ENCODE results near the gene SUMO2. TPM values are rescaled to one million over a fixed set of nuclear protein-coding genes. Genes with fewer than 3 reads are reported as not detected.
"Not testable (repeated sequence)": the region's sequence is repeated elsewhere in the genome, so short reads cannot be mapped to it uniquely, and the experiment has no call there.

Gene SUMO2
- polyA plus RNA-seq, 3 donors: 609 to 769 (median 709) TPM

DNA sequence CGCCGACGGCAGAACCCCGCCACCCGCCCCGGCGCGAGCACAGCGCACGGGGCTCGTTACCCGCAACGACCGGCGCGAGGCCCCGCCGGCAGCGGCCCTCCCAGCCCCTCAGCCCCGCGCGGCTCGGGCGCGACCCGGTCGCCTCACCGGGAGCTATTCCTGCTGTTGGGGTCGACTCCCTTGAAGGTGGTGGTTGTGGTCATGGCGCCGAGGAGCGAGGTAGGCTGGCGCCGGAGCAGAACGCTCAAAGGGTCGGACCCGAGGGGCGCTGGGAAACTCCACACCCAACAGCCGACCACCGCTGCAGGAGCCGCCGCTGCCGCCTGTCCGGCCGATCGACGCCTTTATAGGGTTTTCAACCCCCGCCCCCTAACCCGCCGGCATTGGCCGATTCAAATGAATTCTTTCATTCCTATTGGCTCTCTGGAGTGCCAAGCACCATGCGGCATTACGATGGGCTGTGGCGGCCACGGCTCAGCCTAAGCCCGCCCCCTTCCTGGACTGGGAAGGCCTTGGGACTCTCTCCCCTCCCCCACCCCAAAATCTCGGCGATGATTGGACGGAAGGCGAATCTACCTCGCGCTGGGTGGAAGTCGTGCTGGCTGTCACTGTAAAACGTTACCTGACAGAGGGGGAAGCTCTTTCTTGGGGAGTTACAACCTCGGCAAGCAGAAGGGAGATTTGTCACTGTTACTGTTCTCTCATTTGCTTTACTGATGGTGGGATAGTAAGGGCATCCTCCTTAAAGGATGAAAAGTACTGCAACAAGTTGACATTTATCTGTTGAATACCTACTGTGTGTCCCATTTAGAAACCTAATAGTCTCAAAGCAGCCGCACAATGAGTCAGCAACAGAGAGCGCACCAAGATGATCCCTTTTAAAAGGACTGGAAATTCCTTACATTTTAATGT, 28.3 kb downstream of the SUMO2 start, which contains the start of gene JPT1:
Gene JPT1, minus strand, starts transcription at position 318 of the 912 bp plus-strand sequence. Its CDS starts 115 bp downstream, at position 203.
- peak; percentile 92 to 99 (median 98) for DNase-seq (ENCODE audit: extremely low read depth in 1 of 11, low read depth in 9 of 11, low spot score in 4 of 11)

DNA sequence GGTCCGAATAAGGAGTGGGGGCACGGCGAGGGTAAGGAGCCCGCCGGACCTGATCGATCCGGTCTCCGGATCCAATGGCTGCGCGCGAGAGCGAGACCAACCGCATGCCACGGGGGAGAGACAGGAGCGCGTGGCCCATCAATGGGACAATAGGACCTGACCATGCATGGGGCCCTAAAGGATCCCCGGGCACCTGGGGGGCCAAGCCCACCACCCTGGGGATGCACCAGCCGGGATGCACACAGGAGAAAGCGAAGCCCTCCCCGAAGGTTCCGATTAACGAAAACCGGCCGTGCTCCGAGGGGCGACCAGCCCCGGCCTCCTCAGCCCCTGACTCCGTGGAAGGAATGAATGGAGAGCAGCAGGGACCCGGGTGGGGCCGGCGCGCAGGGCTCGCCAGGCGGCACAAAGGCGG, 29.0 kb downstream of the SUMO2 start:
- DNase-seq (ENCODE audit: extremely low read depth in 1 of 11, low read depth in 9 of 11, low spot score in 4 of 11): peak in 2 of 11 donors; percentile 22 to 38

DNA sequence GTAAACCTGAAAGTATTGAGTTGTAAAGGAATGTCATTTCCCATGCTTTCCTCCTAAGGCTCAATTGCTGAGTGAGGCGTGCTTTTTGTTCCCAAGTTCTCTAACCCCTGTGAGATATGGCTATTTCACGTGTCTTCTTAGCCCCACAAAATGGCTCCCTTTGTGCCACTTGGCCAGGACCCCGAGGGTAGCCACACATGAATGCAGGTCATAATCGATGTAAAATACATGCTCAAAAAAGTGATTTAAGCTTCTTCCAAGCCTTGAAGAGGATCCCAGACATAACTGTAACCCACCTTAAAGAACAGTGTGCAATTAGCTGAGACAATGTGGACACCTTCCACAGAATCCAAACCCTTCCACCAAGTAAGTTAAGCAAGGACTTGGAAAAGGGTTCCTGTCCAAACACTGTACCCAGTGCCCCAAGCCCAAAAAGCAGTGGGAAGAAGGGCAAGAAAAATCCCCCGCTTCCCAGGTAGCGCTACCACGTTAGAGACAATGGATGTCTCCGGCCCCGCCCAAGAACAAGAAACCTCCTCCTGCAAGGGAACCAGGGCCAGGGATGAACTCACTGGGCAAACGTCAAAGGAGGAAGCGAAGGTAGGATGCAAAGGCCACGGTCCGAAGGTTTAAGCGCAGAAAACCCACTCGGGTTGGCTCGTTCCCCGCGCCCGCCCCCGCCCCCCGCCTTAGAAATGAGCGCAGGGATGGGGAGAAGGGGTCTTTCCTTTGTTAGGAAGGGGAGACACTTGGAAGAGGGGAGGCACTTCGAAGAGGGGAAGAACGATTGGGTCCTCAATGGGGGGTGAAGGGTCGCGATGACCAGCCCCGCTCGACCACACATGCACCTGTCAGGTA, 29.6 kb downstream of the SUMO2 start:
- peak in 4 of 11 donors; percentile 17 to 44 (median 38) for DNase-seq (ENCODE audit: extremely low read depth in 1 of 11, low read depth in 9 of 11, low spot score in 4 of 11)

DNA sequence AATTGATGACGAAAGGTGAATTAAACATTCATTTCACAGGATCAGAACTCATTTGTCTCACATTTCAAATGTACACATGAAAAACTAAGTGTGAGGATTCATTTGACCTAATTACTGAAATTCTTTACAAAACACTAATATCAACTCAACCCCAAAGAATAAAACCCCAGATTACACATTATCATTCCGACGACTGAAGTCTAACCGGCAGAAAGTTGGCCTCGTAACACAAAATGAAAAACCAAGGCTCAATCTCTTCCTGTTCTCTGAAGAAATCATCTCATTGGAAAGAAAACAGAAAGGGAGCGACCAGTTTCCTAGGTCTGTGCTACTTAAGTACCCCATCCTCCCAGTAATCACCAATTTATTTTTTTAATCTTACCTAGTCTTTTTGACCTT, 30.2 kb downstream of the SUMO2 start:
- no peak for DNase-seq (ENCODE audit: extremely low read depth in 1 of 11, low read depth in 9 of 11, low spot score in 4 of 11)

DNA sequence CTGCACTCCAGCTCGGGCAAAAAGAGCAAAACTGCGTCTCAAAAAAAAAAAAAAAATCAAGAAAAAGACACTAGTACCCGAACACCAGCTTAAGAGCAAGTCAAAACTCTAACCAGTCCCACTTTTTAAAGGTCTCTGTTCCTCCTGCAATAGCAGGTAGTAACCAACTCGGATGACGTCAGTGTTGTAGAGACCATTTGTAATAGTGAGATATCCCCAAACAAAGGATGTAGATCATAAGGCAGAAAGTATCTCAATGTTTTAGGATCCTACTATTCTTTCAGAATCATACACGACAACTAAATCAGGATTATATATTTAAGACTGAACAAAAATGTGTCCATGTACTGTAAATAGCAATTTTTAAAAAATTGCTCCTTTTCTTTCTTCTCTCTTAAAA, 30.8 kb downstream of the SUMO2 start:
- DNase-seq (ENCODE audit: extremely low read depth in 1 of 11, low read depth in 9 of 11, low spot score in 4 of 11): no peak

DNA sequence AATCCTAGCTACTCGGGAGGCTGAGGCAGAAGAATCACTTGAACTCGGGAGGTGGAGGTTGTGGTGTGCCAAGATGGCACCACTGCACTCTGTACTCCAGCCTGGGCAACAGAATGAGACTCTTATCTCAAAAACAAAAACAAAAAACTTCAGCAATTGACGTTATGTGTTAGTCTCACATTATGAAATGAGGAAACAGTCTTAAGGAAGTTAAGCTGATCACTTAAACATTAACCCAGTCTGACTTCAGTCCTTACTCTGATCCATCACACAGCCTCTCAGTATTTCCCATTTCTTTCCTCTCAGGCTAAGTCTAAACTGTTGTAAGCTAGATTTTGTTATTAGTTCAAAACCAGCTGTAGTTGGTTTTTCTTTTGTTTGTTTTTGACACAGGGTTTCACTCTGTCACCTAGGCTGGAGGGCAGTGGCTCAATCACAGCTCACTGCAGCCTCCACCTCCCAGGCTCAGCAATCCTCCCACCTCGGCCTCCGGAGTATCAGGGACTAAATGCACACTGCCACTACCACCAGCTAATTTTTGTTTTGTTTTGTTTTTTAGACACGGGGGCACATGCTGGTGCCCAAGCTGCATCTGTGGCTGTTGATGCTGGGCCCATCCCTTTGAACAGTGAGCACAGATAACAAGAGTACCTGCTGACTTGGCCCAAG, 34.7 kb downstream of the SUMO2 start:
- no peak for DNase-seq (ENCODE audit: extremely low read depth in 1 of 11, low read depth in 9 of 11, low spot score in 4 of 11)

DNA sequence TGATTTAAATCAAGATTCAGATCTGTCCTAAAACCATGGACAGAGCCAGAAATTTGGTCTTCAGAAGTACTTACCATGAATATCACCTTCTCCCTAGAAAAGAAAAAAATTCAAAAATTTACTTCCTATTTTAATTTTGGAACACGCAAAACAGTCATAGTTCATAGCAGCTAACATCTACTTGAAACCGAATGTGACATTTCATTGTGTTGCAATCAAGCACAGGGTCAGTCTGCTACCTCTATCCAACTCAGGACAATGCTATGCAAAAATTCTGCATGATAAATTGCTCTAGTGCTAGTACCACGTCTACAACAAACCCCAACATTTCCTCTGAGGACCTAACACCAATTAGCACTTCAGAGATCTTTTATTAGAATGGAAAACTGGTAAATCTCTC, 36.2 kb downstream of the SUMO2 start:
- DNase-seq (ENCODE audit: extremely low read depth in 1 of 11, low read depth in 9 of 11, low spot score in 4 of 11): no peak

DNA sequence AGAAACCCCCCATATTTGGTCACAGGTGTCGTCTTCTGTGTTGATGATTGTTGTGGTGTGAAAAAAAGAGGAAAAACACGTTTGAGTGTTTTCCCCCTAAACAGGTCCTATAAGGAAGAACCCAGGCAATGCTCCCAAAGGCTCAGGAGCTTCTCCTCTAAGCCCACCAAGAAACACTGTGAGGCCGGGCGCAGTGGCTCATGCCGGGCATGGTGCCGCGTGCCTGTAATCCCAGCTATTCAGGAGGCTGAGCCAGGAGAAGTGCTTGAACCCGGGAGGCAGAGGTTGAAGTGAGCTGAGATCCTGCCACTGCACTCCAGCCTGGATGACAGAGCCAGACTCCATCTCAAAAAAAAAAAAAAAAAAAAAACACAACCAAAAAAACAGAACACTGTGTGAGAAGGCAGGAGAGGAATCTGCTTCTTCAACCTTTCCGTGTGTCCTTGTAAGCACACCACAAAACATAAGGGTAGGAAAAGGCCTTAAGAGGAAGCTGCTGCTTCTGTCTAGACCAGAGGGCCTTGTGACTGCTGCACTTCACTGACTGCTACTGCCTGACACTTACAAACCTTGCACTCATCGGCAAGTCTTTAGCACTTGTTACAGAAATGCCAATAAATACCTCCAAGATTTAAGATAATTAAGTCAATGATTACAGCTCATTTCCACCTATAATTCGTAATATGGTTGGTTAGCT, 37.8 kb downstream of the SUMO2 start:
- DNase-seq (ENCODE audit: extremely low read depth in 1 of 11, low read depth in 9 of 11, low spot score in 4 of 11): no peak

DNA sequence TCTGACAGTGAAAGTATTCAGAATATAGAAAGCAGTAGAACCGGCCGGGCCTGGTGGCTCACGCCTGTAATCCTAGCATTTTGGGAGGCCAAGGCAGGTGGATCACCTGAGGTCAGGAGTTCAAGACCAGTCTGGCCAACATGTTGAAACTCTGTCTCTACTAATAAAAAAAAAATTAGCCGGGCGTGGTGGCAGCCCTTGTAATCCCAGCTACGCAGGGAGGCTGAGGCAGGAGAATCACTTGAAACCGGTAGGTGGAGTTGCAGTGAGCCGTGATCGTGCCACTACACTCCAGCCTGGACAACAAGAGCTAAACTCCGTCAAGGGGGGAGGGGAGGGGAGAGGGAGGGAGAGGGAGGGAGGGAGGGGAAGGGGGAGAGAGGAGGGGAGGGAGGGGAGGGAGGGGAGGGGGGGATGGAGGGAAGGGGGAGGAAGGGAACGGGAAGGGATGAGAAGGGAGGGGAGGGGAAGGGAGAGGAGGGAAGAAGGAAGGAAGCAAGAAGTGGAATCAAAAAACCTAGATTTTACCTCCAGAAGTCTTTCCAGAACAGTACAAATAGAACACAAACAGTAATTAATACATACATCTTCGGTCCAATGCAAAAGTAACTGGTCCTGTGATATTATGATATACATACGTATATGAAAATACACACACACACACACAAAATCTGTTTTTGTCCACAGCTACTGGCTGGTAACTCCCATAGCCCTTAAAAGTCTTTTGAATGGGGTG, 40.4 kb downstream of the SUMO2 start:
- DNase-seq (ENCODE audit: extremely low read depth in 1 of 11, low read depth in 9 of 11, low spot score in 4 of 11): no peak

DNA sequence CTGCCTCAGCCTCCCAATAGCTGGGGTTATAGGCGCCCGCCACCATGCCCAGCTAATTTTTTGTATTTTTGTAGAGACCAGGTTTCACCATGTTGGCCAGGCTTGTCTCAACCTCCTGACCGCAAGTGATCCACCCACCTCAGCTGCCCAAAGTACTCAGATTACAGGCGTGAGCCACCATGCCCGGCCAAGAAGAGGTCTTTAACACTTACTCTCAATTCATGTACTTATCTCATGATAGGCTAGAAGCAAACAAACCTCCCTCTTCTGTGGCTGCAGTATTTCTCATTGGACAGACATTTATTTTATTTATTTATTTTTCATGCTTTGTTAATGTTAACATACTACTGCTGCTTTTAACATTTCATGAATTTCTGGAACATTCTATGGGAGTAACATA, 44.2 kb downstream of the SUMO2 start:
- DNase-seq (ENCODE audit: extremely low read depth in 1 of 11, low read depth in 9 of 11, low spot score in 4 of 11): no peak

DNA sequence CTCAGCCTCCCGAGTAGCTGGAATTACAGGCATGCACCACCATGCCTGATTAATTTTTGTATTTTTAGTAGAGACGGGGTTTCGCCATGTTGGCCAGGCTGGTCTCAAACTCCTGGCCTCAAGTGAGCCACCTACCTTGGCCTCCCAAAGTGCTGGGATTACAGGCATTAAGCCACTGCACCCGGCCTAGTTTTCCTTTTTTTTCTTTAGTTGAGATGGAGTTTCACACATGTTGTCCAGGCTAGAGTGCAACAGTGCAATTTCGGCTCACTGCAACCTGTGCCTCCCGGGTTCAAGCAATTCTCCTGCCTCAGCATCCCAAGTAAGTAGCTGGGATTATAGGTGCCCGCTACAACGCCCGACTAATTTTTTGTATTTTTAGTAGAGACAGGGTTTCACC, 45.0 kb downstream of the SUMO2 start:
- not testable (repeated sequence) for DNase-seq (ENCODE audit: extremely low read depth in 1 of 11, low read depth in 9 of 11, low spot score in 4 of 11)

DNA sequence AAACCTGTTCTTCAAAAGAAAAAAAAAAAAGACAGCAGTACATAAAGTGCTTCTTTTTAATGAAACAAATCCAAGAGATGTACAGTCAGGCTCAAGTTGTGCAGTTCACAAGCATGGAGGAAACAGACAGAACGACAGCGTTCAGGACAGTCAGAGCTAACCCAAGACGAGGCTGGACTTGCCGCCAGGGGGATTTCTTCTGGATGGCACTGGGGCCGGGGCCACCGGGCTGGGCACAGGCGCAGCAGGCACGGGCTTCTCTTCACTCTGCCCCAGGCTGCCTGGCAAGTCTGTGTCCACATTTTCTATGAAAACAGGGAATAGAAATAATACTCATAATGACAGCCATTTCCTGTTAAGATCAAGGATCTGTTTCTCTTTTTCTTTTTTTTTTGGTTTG, 46.8 kb downstream of the SUMO2 start:
- DNase-seq (ENCODE audit: extremely low read depth in 1 of 11, low read depth in 9 of 11, low spot score in 4 of 11): no peak

DNA sequence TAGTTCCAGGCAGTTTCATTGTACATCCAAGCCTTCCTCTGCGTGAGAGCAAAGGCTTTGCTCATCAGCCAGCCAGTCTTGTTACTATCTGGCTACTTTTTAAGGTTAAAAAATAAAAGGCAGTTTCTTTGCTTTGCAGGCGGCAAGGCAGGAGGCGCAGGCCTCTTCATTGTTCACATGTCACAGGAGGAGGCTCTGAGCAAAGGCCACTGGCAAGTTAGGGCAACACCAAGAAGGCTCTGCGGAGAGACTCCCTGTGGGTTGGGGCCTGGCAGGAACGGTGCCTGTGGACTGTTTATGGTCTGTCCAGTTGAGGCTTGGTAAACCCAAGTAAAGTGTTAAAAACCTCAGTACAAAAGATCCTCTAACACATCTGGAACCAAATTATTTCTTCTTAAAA, 47.3 kb downstream of the SUMO2 start:
- DNase-seq (ENCODE audit: extremely low read depth in 1 of 11, low read depth in 9 of 11, low spot score in 4 of 11): no peak

DNA sequence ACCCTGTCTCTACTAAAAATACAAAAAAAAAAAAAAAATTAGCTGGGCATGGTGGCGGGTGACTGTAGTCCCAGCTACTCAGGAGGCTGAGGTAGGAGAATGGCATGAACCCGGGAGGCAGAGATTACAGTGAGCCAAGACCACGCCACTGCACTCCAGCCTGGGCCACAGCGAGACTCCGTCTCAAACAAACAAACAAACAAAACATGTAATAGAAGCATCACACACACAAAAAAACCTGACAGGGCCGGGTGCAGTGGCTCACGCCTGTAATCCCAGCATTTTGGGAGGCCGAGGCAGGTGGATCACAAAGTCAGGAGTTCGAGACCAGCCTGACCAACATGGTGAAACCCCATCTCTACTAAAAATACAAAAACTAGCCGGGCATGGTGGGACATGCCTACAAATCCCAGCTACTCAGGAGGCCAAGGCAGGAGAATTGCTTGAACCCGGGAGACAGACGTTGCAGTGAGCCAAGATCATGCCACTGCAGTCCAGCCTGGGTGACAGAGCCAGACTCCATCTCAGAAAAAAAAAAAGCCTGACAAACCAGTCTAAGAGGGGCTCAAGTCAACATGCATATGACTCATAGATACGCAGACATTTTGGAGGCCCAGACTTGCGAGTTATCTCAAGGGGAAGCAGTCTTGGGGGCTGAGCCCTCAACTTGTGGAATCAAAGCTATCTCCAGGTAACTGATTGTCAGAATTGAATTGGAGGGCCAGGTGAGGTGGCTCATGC, 49.0 kb downstream of the SUMO2 start:
- not testable (repeated sequence) for DNase-seq (ENCODE audit: extremely low read depth in 1 of 11, low read depth in 9 of 11, low spot score in 4 of 11)

DNA sequence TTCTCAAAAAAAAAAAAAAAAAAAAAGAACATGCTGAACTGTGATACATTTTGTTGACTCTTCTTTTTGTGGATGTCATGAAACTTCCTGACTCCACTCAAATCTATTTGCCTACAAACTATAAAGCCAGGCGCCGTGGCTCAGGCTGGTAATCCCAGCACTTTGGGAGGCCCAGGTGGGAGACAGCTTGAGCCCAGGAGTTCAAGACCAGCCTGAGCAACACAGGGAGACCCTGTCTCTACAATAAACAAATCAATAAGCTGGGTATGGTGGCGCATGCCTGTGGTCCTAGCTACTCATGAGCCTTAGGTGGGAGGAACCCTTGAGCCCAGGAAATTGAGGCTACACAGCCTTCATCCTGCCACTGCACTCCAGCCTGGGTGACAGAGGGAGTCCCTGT, 49.8 kb downstream of the SUMO2 start:
- no peak for DNase-seq (ENCODE audit: extremely low read depth in 1 of 11, low read depth in 9 of 11, low spot score in 4 of 11)

DNA sequence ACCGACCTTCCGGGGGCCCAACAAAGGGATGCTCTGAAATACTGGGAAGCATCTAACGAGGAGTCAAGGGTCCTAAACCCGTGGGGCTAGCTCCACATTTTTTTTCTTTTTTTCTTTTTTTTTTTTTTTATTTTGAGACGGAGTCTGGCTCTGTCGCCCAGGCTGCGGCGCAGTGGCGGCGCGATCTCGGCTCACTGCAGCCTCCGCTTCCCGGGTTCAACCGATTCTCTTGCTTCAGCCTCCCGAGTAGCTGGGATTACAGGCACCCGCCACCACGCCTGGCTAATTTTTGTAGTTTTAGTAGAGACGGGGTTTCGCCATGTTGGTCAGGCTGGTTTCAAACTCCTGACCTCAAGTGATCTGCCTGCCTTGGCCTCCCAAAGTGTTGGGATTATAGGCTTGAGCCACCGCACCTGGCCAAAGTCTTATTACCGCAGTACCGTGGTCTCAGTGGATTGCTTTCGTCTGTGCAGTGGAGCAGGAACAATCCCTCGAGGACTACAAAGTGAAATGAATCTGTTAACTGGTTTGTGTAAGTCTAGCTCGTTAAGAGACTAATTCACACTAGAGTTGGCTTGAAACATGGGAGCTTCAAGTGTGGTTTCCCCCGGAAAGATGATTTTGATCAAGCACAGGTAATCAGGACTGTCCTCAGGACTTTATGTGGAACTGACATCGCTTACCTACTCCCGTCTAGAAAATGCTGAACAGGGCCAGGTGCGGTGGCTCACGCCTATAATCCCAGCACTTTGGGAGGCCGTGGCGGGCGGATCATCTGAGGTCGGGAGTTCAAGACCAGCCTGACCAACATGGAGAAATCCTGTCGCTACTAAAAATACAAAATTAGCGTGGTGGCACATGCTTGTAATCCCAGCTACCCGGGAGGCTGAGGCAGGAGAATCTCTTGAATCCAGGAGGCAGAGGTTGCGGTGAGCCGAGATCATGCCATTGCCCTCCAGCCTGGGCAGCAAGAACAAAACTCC, 50.5 kb downstream of the SUMO2 start:
- not testable (repeated sequence) for DNase-seq (ENCODE audit: extremely low read depth in 1 of 11, low read depth in 9 of 11, low spot score in 4 of 11)

All from renal cortex interstitium (tissue), 11 donors.